Right atrium auricular region (tissue), 2 donors: ENCODE results near the gene VPS33B. TPM values are rescaled to one million over a fixed set of nuclear protein-coding genes. Genes with fewer than 3 reads are reported as not detected.

Source experiments
- DNase-seq: peaks from one replicate; pipeline ENCODE4 v3.0.0-alpha.2; 2019; ENCODE audit warnings: low spot score
- H3K27ac ChIP-seq, 2 donors: fragments of 200-600 bp; sonication (generic); 1 replicate in 1 of 2; 2 replicates in 1 of 2; pipeline ENCODE4 v1.5.1; 2016 to 2019
- H3K27me3 ChIP-seq, 2 donors: fragments of 200-600 bp; sonication (generic); one replicate each; pipeline versions ENCODE4 v1.5.1 to v1.6.0; 2017 to 2019
- H3K36me3 ChIP-seq: fragments of 200-600 bp; sonication (generic); one replicate; pipeline ENCODE4 v1.5.1; 2016
- H3K4me1 ChIP-seq, 2 donors: fragments of 200-600 bp; sonication (generic); one replicate each; pipeline versions ENCODE4 v1.5.1 to v1.6.0; 2017 to 2019
- H3K4me3 ChIP-seq, 2 donors: fragments of 200-600 bp; sonication (generic); 1 replicate in 1 of 2; 2 replicates in 1 of 2; pipeline ENCODE4 v1.5.1; 2017 to 2019; ENCODE audit warnings: mild to moderate bottlenecking in 1 of 2, moderate library complexity in 1 of 2
- H3K9me3 ChIP-seq, 2 donors: fragments of 200-600 bp; sonication (generic); one replicate each; pipeline ENCODE4 v1.5.1; 2019
- CTCF ChIP-seq, 2 donors: fragments of 200-600 bp; sonication (generic); IDR thresholded peaks; one replicate each; pipeline ENCODE4 v1.5.1; 2019; ENCODE audit warnings: antibody characterized with exemption in 2 of 2
- total RNA-seq, 2 donors: library from RNA; depleted of rRNA; stranded (reverse); fragments of >200 nt; gene quantifications; one replicate each; pipeline ENCODE4 v1.1.0, GENCODE V29; 2016

Gene VPS33B
- total RNA-seq, 2 donors from 2014 or later: 5.8 to 6.1 TPM

GRCh38 chr15:91007266-91007665 is 15.1 kb downstream of the VPS33B start:
- Histone ChIP-seq H3K27ac (no peak overlapping the region), H3K4me3 (no peak overlapping the region), H3K36me3 (peaks cover 73% of the 10 kb centered on the region), H3K4me1 (no peaks in the 10 kb centered on the region), H3K27me3 (no peaks in the 10 kb centered on the region), H3K9me3 (no peaks in the 10 kb centered on the region)
- DNase-seq: no peak
- TF ChIP-seq CTCF (IDR thresholded peaks at IDR 0.05): no peak

GRCh38 chr15:91001209-91001608 is 21.2 kb downstream of the VPS33B start:
- Histone ChIP-seq H3K27me3 (no peaks in the 10 kb centered on the region), H3K4me3 (no peak overlapping the region), H3K27ac (no peak overlapping the region), H3K4me1 (no peaks in the 10 kb centered on the region), H3K9me3 (no peaks in the 10 kb centered on the region), H3K36me3 (peaks cover 53% of the 10 kb centered on the region)
- no peak for DNase-seq
- TF ChIP-seq CTCF (IDR thresholded peaks at IDR 0.05): no peak

GRCh38 chr15:90998737-90999136 is 23.7 kb downstream of the VPS33B start:
- TF ChIP-seq CTCF (IDR thresholded peaks at IDR 0.05): no peak
- Histone ChIP-seq H3K4me3 (no peak overlapping the region), H3K9me3 (no peaks in the 10 kb centered on the region), H3K4me1 (peaks cover 0 to 2% of the 10 kb centered on the region in 2 donors), H3K27ac (no peak overlapping the region), H3K36me3 (peaks cover 29% of the 10 kb centered on the region), H3K27me3 (no peaks in the 10 kb centered on the region)
- no peak for DNase-seq

- Histone ChIP-seq H3K27me3 (no peaks in the 10 kb centered on the region), H3K27ac (peak within 1 kb of the TSS; percentile 88 to 89), H3K9me3 (no peaks in the 10 kb centered on the region), H3K4me3 (peak within 1 kb of the TSS; percentile 83), H3K4me1 (peaks cover 0 to 8% of the 10 kb centered on the region in 2 donors), H3K36me3 (peaks cover 12% of the 10 kb centered on the region)
- DNase-seq: peak; percentile 98
- TF ChIP-seq CTCF (IDR thresholded peaks at IDR 0.05): peak in 1 of 2 donors; percentile 17
Observed at GRCh38 chr15:90994417-90995311, 27.7 kb downstream of the VPS33B start, which contains the start of gene PRC1. TSS of gene PRC1 (minus strand) at chr15:90994535. CDS start at chr15:90994417, 118 bp downstream.

- peaks cover 6% of the 10 kb centered on the region for H3K36me3 ChIP-seq
- no peak for DNase-seq
Observed at GRCh38 chr15:90994059-90994416, 28.4 kb downstream of the VPS33B start.

More at GRCh38 chr15:90994059-90994416, 28.4 kb downstream of the VPS33B start:
- Histone ChIP-seq H3K27me3 (no peaks in the 10 kb centered on the region), H3K4me1 (peaks cover 0 to 8% of the 10 kb centered on the region in 2 donors), H3K9me3 (no peaks in the 10 kb centered on the region), H3K27ac (peak overlapping the region; percentile 88 to 89), H3K4me3 (peak overlapping the region; percentile 83)
- no peak for TF ChIP-seq CTCF (IDR thresholded peaks at IDR 0.05)
